Neural cell (in vitro differentiated cells): ENCODE data around the gene AQP6. TPM values are rescaled to one million over a fixed set of nuclear protein-coding genes. Genes with fewer than 3 reads are reported as not detected.

Source experiments
- H2AFZ ChIP-seq: fragments of 200-600, 300-800 bp; sonication (generic), shearing (Covaris generic); 2 replicates; pipeline ENCODE4 v1.6.0; 2014; ENCODE audit warnings: low read depth, mild to moderate bottlenecking, antibody characterized with exemption, low read length, moderate library complexity
- H3F3A ChIP-seq: fragments of 200-600 bp; shearing (Covaris generic); 2 replicates; pipeline ENCODE4 v1.6.1; 2016; ENCODE audit warnings: mild to moderate bottlenecking, moderate library complexity, mixed read lengths, antibody characterized with exemption, low read length; ENCODE audit not compliant: insufficient read depth, poor library complexity, severe bottlenecking
- H3K27ac ChIP-seq: fragments of 200-600, 300-800 bp; sonication (generic), shearing (Covaris generic); 2 replicates; pipeline ENCODE4 v1.5.1; 2014; ENCODE audit warnings: mild to moderate bottlenecking, low read length, moderate library complexity
- H3K27me3 ChIP-seq: fragments of 300-800, 200-600 bp; sonication (generic), shearing (Covaris generic); 2 replicates; pipeline ENCODE4 v1.6.0; 2014; ENCODE audit warnings: mild to moderate bottlenecking, low read depth, low read length, moderate library complexity; ENCODE audit not compliant: insufficient read depth
- H3K36me3 ChIP-seq: fragments of 300-800, 200-600 bp; sonication (generic), shearing (Covaris generic); 2 replicates; pipeline ENCODE4 v1.5.1; 2014; ENCODE audit warnings: mild to moderate bottlenecking, antibody characterized with exemption, low read length, moderate library complexity; ENCODE audit not compliant: insufficient read depth
- H3K4me2 ChIP-seq: fragments of 300-800, 200-600 bp; sonication (generic), shearing (Covaris generic); 2 replicates; pipeline ENCODE4 v1.6.0; 2014; ENCODE audit warnings: mild to moderate bottlenecking, low read length
- H3K4me3 ChIP-seq: fragments of 300-800, 200-600 bp; sonication (generic), shearing (Covaris generic); 2 replicates; pipeline ENCODE4 v1.5.1; 2014; ENCODE audit warnings: mild to moderate bottlenecking, low read length, moderate library complexity
- H3K79me2 ChIP-seq: fragments of 200-600 bp; shearing (Covaris generic); replicated peaks from 2 replicates; pipeline ENCODE4 v1.6.0; 2014; ENCODE audit warnings: mild to moderate bottlenecking, low read length, moderate library complexity; ENCODE audit not compliant: insufficient read depth
- H3K9ac ChIP-seq: fragments of 300-800, 200-600 bp; sonication (generic), shearing (Covaris generic); 2 replicates; pipeline ENCODE4 v1.6.1; 2016; ENCODE audit warnings: mild to moderate bottlenecking, low read length, mixed read lengths
- H3K9me2 ChIP-seq: fragments of 200-600 bp; shearing (Covaris generic); 2 replicates; pipeline ENCODE4 v1.6.1; 2016; ENCODE audit warnings: mild to moderate bottlenecking, low read length, mixed read lengths; ENCODE audit not compliant: insufficient read depth
- H3K9me3 ChIP-seq: fragments of 200-600, 300-800 bp; sonication (generic), shearing (Covaris generic); 2 replicates; pipeline ENCODE4 v1.6.1; 2016; ENCODE audit warnings: mild to moderate bottlenecking, mixed run types, low read length, moderate library complexity, mixed read lengths
- H4K20me1 ChIP-seq: fragments of 200-600 bp; shearing (Covaris generic); 2 replicates; pipeline ENCODE4 v1.6.1; 2016; ENCODE audit warnings: mild to moderate bottlenecking, mixed run types; ENCODE audit not compliant: insufficient read depth
- CTCF ChIP-seq: fragments of 450-650 bp; IDR thresholded peaks from 2 replicates; pipeline ENCODE4 v1.5.1; 2014; ENCODE audit warnings: antibody characterized with exemption, mild to moderate bottlenecking, moderate library complexity; ENCODE audit not compliant: poor library complexity, severe bottlenecking
- EP300 ChIP-seq: fragments of 450-650 bp; conservative IDR thresholded peaks from 2 replicates; pipeline ENCODE4 v1.6.1; 2014; ENCODE audit warnings: antibody characterized with exemption, mild to moderate bottlenecking, moderate library complexity; ENCODE audit not compliant: poor library complexity, severe bottlenecking
- EZH2 ChIP-seq: fragments of 200-600, 300-800 bp; shearing (Covaris generic), sonication (generic); IDR thresholded peaks from 2 replicates; pipeline ENCODE4 v1.6.1; 2014; ENCODE audit warnings: antibody characterized with exemption, low read length, borderline replicate concordance, mild to moderate bottlenecking; ENCODE audit not compliant: insufficient read depth, poor library complexity, severe bottlenecking
- MXI1 ChIP-seq: fragments of 450-650 bp; conservative IDR thresholded peaks from 2 replicates; pipeline ENCODE4 v1.6.1; 2014; ENCODE audit warnings: antibody characterized with exemption, mild to moderate bottlenecking; ENCODE audit not compliant: poor library complexity, severe bottlenecking
- POLR2AphosphoS5 ChIP-seq: IDR thresholded peaks from 2 replicates; pipeline ENCODE4 v1.6.1; 2012
- RAD21 ChIP-seq: fragments of 450-650 bp; conservative IDR thresholded peaks from 2 replicates; pipeline ENCODE4 v1.6.1; 2014; ENCODE audit warnings: antibody characterized with exemption, mild to moderate bottlenecking, moderate library complexity
- REST ChIP-seq: IDR thresholded peaks from 2 replicates; pipeline ENCODE4 v1.6.1; 2012; ENCODE audit warnings: borderline replicate concordance
- SMC3 ChIP-seq: fragments of 450-650 bp; conservative IDR thresholded peaks from 2 replicates; pipeline ENCODE4 v1.6.1; 2014; ENCODE audit warnings: antibody characterized with exemption, mild to moderate bottlenecking, moderate library complexity; ENCODE audit not compliant: poor library complexity
- TAF1 ChIP-seq: IDR thresholded peaks from 2 replicates; pipeline ENCODE4 v1.6.1; 2012; ENCODE audit warnings: low read depth
- polyA plus RNA-seq: library from polyadenylated mRNA; depleted of rRNA; stranded (reverse); fragments of >200 nt; gene quantifications from 2 replicates; pipeline ENCODE4 v1.2.3, GENCODE V29; 2014

The AQP6 gene
- polyA plus RNA-seq, 1 donor from 2014 or later: not detected

- no peak overlapping the region for H2AFZ ChIP-seq
- no peaks in the 10 kb centered on the region for H4K20me1 ChIP-seq
- H3K4me2 ChIP-seq: no peak overlapping the region
- H3F3A ChIP-seq: no peaks in the 10 kb centered on the region
- H3K9ac ChIP-seq: no peak overlapping the region
- H3K9me2 ChIP-seq: no peaks in the 10 kb centered on the region
- no peaks in the 10 kb centered on the region for H3K79me2 ChIP-seq
- no peaks in the 10 kb centered on the region for H3K9me3 ChIP-seq
- H3K27me3 ChIP-seq: no peaks in the 10 kb centered on the region
- H3K27ac ChIP-seq: no peak overlapping the region
- no peak for TF ChIP-seq EZH2
- no peak for TF ChIP-seq EP300
- no peak for TF ChIP-seq TAF1
- no peak for TF ChIP-seq SMC3
- TF ChIP-seq MXI1: no peak
- TF ChIP-seq REST: no peak
- TF ChIP-seq CTCF: no peak
- TF ChIP-seq POLR2AphosphoS5: no peak
- no peak for TF ChIP-seq RAD21
- H3K4me3 ChIP-seq: no peak overlapping the region
- H3K36me3 ChIP-seq: no peaks in the 10 kb centered on the region
Observed at GRCh38 chr12:49923880-49924556, 48.7 kb upstream of the AQP6 start.

- Histone ChIP-seq H3K9me3 (no peaks in the 10 kb centered on the region), H3K27ac (no peak overlapping the region), H3K9ac (no peak overlapping the region), H3K27me3 (no peaks in the 10 kb centered on the region), H3F3A (no peaks in the 10 kb centered on the region), H4K20me1 (no peaks in the 10 kb centered on the region), H3K4me3 (no peak overlapping the region), H3K4me2 (no peak overlapping the region), H3K9me2 (no peaks in the 10 kb centered on the region), H3K79me2 (no peaks in the 10 kb centered on the region), H2AFZ (no peak overlapping the region), H3K36me3 (no peaks in the 10 kb centered on the region)
- no peak for TF ChIP-seq POLR2AphosphoS5
- no peak for TF ChIP-seq RAD21
- no peak for TF ChIP-seq EZH2
- TF ChIP-seq EP300: no peak
- TF ChIP-seq TAF1: no peak
- no peak for TF ChIP-seq REST
- no peak for TF ChIP-seq SMC3
- TF ChIP-seq CTCF: no peak
- TF ChIP-seq MXI1: no peak
Observed at GRCh38 chr12:49924628-49925246, 48.0 kb upstream of the AQP6 start.
